Testis (tissue), 3 donors: Measurements from ENCODE around the gene MOB3B. TPM values are rescaled to one million over a fixed set of nuclear protein-coding genes. Genes with fewer than 3 reads are reported as not detected.

Experiments used
- DNase-seq: peaks from one replicate; pipeline ENCODE4 v3.0.0-alpha.2; 2019
- H3K27ac ChIP-seq, 2 donors: fragments of 200-600 bp; sonication (generic); one replicate each; pipeline ENCODE4 v1.5.1; 2019
- H3K27me3 ChIP-seq: fragments of 200-600 bp; sonication (generic); one replicate; pipeline ENCODE4 v1.5.1; 2019
- H3K36me3 ChIP-seq: fragments of 200-600 bp; sonication (generic); one replicate; pipeline ENCODE4 v1.5.1; 2017; ENCODE audit warnings: low read depth; ENCODE audit errors: missing control alignments
- H3K4me1 ChIP-seq: fragments of 200-600 bp; sonication (generic); one replicate; pipeline ENCODE4 v1.5.1; 2019
- H3K4me3 ChIP-seq, 2 donors: fragments of 200-600 bp; sonication (generic); one replicate each; pipeline ENCODE4 v1.5.1; 2017 to 2019
- H3K9me3 ChIP-seq: fragments of 200-600 bp; sonication (generic); one replicate; pipeline ENCODE4 v1.5.1; 2017
- POLR2A ChIP-seq: fragments of 450-650 bp; IDR thresholded peaks from one replicate; pipeline ENCODE4 v1.6.1; 2017; ENCODE audit warnings: antibody characterized with exemption, mild to moderate bottlenecking, moderate library complexity
- WGBS, 2 donors: methylation state at CpG; one replicate each; pipeline ENCODE4 v1.1.5; 2018; 5-methylcytosine and 5-hydroxymethylcytosine counted together
- intact Hi-C: fragments of 100-400 bp; cut with DNase I; formaldehyde crosslinking; loops from one replicate; pipeline ENCODE4 v1.15.1; 2023; ENCODE audit warnings: low total_unique reads
- polyA plus RNA-seq: library from polyadenylated mRNA; stranded (reverse); fragments of 350-450 nt; fragmentation: Illumina TruSeq; extraction: RNeasy Lipid Tissue Mini Kit (QIAGEN cat#74804); gene quantifications from one replicate; pipeline ENCODE4 v1.2.3, GENCODE V29; 2014; ENCODE audit warnings: low read depth, low replicate concordance; ENCODE audit not compliant: insufficient read depth
- total RNA-seq, 2 donors: library from RNA; depleted of rRNA; stranded (reverse); fragments of >200 nt; gene quantifications; one replicate each; pipeline ENCODE4 v1.2.3, GENCODE V29; 2016
- TF ChIP-seq, protein P1 (sequence below), 3 experiments: fragments of 450-650 bp in 2 of 3; fragments of 200-600 bp in 1 of 3; sonication (generic) in 1 of 3; IDR thresholded peaks; one replicate each; pipeline ENCODE4 v1.5.1; 2016 to 2019; ENCODE audit warnings: antibody characterized with exemption in 3 of 3, mild to moderate bottlenecking in 2 of 3, moderate library complexity in 1 of 3

The MOB3B gene
- total and polyA plus RNA-seq, 3 donors from 2014 or later = 9.1 to 23.2 (median 17.5) TPM

DNA sequence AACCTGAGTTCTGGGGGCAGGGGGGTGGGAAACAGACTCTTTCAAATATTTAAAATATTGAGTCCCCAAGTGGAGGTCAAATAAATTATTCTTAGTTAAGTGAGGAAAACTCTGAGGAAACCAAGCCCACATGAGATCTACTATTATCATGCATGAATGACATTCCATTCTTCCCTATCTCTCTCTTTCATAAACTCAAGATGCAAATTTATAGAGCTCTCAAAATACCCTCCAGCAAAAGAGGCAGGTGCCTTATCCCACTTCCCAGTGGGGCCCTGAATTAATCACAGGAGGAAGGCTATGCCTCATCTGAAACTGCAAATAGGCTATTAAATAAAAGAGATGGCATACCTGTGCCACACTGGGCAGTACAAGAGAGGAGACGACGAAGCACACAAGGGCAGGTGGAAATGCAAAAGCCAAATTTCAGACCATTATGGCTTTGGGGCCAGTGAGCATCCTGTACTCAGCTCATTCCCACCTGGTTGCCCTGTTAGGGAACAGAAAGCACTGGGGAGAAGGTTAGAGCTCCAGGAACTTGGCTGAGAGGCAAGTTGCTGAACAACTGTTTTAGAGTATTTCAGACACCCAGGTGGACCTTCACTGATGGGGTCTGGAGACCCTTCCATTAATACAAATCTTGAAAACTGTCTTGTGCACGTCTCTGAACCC is 130.5 kb downstream of the MOB3B start:
- no peak overlapping the region for H3K4me3 ChIP-seq
- TF ChIP-seq, protein P1, sequence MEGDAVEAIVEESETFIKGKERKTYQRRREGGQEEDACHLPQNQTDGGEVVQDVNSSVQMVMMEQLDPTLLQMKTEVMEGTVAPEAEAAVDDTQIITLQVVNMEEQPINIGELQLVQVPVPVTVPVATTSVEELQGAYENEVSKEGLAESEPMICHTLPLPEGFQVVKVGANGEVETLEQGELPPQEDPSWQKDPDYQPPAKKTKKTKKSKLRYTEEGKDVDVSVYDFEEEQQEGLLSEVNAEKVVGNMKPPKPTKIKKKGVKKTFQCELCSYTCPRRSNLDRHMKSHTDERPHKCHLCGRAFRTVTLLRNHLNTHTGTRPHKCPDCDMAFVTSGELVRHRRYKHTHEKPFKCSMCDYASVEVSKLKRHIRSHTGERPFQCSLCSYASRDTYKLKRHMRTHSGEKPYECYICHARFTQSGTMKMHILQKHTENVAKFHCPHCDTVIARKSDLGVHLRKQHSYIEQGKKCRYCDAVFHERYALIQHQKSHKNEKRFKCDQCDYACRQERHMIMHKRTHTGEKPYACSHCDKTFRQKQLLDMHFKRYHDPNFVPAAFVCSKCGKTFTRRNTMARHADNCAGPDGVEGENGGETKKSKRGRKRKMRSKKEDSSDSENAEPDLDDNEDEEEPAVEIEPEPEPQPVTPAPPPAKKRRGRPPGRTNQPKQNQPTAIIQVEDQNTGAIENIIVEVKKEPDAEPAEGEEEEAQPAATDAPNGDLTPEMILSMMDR (IDR thresholded peaks at IDR 0.05) = no peak
- TF ChIP-seq POLR2A = no peak
- H3K27me3 ChIP-seq = no peaks in the 10 kb centered on the region
- no peak overlapping the region for H3K27ac ChIP-seq
- no peak for DNase-seq
- intact Hi-C loops = no loop called here
- 82 to 91% methylated on average over 3 of the region's 3 CpGs for WGBS, 2 donors
- peaks cover 11% of the 10 kb centered on the region for H3K4me1 ChIP-seq
- no peaks in the 10 kb centered on the region for H3K9me3 ChIP-seq
- no peaks in the 10 kb centered on the region for H3K36me3 ChIP-seq

DNA sequence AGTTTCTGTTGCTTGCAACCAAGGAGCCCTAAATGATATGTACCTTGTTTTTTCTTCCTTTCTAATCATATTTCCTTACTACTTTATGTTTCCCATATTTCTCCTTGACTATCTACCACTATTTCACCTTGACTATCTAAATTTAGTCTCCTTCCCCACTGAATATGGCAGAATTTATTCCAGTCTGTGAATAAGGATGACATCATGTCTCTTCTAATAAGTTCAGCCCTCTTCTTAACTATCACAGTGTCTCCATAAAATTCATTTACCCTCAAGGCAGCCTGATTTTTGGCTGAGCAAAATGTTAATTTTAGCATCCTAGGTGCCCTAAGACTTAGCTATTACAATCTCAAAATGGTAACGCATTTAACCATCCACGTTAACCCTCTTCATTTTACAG is 133.1 kb downstream of the MOB3B start:
- H3K27ac ChIP-seq = no peak overlapping the region
- H3K4me3 ChIP-seq = no peak overlapping the region
- no peaks in the 10 kb centered on the region for H3K27me3 ChIP-seq
- DNase-seq = no peak
- intact Hi-C loops = no loop called here
- peaks cover 10% of the 10 kb centered on the region for H3K4me1 ChIP-seq
- no peaks in the 10 kb centered on the region for H3K9me3 ChIP-seq
- no peak for TF ChIP-seq POLR2A
- TF ChIP-seq, protein P1 (IDR thresholded peaks at IDR 0.05) = no peak
- H3K36me3 ChIP-seq = no peaks in the 10 kb centered on the region
- WGBS, 2 donors = 65 to 86% methylated on average over 2 of the region's 2 CpGs

DNA sequence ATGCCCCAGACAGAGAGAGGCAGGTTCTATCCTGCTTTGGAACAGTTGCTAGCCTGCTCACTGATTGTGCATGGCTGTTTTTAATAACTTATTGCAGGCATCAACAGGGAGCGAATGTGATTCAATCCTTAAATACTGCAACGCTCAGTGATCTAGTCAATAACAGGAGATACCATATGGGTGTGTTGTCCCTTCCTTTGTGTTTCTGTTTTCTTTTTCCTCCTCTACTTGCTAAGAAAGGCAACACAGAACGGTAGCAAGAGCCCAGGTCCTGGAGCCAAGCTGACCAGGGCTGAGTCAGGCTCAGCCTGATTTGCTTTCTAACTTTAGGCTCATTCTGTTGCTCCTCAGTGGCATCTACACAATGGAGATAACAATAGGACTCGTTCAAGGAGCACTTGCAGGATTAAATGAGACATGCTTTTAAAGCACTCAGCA is 134.1 kb downstream of the MOB3B start:
- intact Hi-C loops = no loop called here
- peaks cover 10% of the 10 kb centered on the region for H3K4me1 ChIP-seq
- H3K27ac ChIP-seq = no peak overlapping the region
- H3K4me3 ChIP-seq = no peak overlapping the region
- H3K9me3 ChIP-seq = no peaks in the 10 kb centered on the region
- no peaks in the 10 kb centered on the region for H3K36me3 ChIP-seq
- TF ChIP-seq, protein P1 (IDR thresholded peaks at IDR 0.05) = no peak
- no peak for TF ChIP-seq POLR2A
- no peaks in the 10 kb centered on the region for H3K27me3 ChIP-seq
- 54 to 72% methylated on average over 4 of the region's 4 CpGs for WGBS, 2 donors
- no peak for DNase-seq

DNA sequence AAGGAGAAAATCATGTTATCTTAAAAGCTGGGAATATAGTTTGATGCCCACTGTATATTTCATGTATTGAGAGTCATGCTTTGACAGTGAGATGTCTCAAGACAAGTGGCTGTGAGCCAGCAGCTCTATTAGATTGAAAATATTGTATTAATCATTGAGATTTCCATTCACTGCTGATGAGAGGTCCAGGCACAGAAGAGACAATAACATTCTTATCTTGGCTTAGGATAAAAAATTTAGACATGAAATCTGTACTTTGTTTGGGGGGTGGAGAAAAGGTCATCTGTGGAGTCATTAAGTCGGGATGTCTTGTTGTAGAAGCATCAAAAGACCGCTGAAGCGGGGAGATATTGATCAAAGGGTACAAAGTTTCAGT is 134.8 kb downstream of the MOB3B start:
- Histone ChIP-seq H3K4me1 (peaks cover 10% of the 10 kb centered on the region), H3K27ac (no peak overlapping the region), H3K9me3 (no peaks in the 10 kb centered on the region), H3K36me3 (no peaks in the 10 kb centered on the region), H3K27me3 (no peaks in the 10 kb centered on the region), H3K4me3 (no peak overlapping the region)
- no peak for DNase-seq
- WGBS, 2 donors = 62 to 66% methylated on average over 3 of the region's 3 CpGs
- no peak for TF ChIP-seq POLR2A
- TF ChIP-seq, protein P1 (IDR thresholded peaks at IDR 0.05) = no peak
- intact Hi-C loops = no loop called here
